Measurements from ENCODE around the gene CYP24A1.

Gene CYP24A1

DNA sequence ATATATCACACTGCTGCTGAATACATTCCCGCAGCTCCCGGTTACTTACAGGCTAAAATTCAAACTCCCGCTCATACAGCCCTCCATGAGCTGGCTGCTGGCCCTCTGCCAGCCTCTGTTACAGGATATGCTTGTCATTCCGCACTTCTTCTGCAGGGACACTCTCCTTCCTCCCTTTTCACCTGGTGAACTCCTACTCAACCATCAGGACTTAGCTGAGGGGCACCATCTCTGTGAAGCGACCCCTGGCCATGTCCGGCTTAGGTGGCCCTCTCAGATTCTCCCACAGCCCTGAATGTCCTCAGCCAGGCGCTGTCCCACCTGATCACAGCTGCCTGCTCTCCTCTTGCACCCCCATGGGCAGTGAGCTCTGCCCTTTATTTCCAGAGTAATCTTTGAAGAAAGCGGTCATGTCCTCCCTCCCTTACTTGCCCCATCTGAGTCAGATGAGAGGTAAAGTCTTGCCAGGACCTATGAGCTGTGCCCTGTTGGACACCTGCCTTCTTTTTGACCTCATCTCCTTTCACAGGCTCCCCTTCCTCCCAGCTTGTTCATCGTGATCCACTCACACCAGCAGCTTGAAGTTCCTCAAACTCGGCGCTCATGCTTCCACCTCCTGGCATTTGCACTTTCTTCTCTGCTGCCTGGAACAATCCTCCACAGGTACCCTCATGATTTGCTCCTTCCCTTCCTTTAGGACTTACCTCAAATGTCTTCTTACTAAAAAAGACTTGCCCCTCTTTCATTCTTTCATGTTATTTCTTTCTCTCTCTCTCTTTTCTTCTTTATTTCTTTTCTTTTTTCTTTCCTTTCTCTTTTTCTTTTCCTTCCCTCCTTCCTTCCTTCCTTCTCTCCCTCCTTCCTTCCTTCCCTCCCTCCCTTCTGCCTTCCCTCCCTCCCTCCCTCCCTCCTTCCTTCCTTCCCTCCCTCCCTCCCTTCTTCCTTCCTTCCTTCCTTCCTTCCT, 5.6 kb downstream of the CYP24A1 start:
- TF ChIP-seq, protein P1, sequence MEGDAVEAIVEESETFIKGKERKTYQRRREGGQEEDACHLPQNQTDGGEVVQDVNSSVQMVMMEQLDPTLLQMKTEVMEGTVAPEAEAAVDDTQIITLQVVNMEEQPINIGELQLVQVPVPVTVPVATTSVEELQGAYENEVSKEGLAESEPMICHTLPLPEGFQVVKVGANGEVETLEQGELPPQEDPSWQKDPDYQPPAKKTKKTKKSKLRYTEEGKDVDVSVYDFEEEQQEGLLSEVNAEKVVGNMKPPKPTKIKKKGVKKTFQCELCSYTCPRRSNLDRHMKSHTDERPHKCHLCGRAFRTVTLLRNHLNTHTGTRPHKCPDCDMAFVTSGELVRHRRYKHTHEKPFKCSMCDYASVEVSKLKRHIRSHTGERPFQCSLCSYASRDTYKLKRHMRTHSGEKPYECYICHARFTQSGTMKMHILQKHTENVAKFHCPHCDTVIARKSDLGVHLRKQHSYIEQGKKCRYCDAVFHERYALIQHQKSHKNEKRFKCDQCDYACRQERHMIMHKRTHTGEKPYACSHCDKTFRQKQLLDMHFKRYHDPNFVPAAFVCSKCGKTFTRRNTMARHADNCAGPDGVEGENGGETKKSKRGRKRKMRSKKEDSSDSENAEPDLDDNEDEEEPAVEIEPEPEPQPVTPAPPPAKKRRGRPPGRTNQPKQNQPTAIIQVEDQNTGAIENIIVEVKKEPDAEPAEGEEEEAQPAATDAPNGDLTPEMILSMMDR (IDR thresholded peaks at IDR 0.05; ENCODE audit: borderline replicate concordance, insufficient read depth, low read depth, low read length): no peak
- H3K4me3 ChIP-seq (ENCODE audit: low read depth, low read length): no peak overlapping the region

DNA sequence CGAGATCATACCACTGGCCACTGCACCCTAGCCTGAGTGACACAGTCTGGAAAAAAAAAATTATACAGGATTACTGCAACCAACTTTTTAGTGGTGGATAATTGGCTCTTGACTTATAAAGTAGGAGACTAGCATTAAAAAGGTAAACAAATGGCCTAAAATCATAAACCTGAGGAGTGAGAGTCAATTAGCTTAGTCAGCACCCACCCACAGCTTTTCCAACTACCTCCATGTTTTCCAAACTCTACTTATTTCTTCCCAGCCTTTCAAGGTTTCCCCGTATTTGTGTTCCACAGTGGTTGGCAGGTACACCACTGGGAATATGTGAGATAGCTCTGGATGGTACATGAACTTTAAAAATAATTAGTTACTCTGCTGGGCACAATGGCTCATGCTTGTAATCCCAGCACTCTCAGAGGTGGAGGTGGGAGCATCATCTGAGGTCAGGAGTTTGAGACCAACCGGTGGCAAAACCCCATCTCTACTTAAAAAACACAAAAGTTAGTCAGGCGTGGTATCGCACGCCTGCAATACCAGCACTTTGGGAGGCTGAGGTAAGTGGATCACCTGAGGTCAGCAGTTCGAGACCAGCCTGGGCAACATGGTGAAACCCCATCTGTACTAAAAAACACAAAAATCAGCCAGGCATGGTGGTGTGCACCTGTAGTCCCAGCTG, 6.7 kb downstream of the CYP24A1 start:
- H3K4me3 ChIP-seq (ENCODE audit: low read depth, low read length): no peak overlapping the region
- TF ChIP-seq, protein P1 (IDR thresholded peaks at IDR 0.05; ENCODE audit: borderline replicate concordance, insufficient read depth, low read depth, low read length): no peak

DNA sequence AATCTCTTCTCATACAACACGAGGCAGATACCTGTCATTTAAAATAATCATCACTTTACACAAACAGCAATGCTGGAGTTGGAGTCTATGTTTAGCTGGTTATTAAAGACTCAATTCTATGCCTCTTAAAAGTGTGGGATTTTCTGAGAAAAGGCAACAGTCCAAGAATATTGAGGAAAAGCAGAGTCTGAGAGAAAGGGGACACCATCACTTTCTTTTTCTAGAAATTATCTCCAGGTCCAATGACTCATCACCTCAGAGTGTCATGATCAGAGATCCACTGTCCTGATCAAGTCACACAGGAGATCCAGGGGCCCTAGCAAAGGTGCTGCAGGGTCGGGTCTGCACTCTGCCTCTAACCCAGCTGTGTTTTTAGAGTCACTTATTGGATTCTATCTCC, 8.0 kb downstream of the CYP24A1 start:
- TF ChIP-seq, protein P1 (IDR thresholded peaks at IDR 0.05; ENCODE audit: borderline replicate concordance, insufficient read depth, low read depth, low read length): no peak
- no peak overlapping the region for H3K4me3 ChIP-seq (ENCODE audit: low read depth, low read length)

DNA sequence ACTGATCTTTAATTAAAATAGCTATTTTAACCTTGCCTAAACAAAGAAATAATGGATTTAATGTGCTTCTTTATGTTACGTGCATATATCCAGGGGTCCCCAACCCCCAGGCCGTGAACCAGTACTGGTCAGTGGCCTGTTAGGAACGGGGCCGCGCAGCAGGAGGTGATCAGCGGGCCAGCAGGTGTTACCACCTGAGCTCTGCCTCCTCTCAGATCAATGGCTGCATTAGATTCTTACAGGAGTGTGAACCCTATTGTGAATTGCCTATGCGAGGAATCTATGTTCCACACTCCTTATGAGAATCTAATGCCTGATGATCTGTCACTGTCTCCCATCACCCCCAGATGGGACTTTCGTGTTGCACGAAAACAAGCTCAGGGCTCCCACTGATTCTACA, 8.8 kb downstream of the CYP24A1 start:
- TF ChIP-seq, protein P1 (IDR thresholded peaks at IDR 0.05; ENCODE audit: borderline replicate concordance, insufficient read depth, low read depth, low read length): no peak
- H3K4me3 ChIP-seq (ENCODE audit: low read depth, low read length): no peak overlapping the region

DNA sequence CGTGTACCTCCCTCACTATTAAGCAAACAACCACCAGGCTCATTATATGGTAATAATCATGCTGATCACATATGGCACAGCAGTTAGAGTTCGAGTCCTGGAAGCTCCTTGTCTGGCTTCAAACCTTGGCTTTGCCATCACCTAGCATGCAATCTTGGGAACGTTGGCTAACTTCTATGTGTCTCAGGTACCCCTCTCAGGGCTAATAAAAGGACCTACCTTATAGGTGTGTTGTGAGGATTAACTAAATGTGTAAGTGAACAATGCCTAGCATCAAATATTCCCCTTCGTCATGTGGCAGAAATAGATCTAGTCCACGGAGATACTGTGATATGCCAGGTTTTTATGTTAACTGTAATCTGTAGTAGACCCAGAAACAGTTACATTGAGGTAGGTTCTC, 10.4 kb downstream of the CYP24A1 start:
- TF ChIP-seq, protein P1 (IDR thresholded peaks at IDR 0.05; ENCODE audit: borderline replicate concordance, insufficient read depth, low read depth, low read length): no peak
- no peak overlapping the region for H3K4me3 ChIP-seq (ENCODE audit: low read depth, low read length)

DNA sequence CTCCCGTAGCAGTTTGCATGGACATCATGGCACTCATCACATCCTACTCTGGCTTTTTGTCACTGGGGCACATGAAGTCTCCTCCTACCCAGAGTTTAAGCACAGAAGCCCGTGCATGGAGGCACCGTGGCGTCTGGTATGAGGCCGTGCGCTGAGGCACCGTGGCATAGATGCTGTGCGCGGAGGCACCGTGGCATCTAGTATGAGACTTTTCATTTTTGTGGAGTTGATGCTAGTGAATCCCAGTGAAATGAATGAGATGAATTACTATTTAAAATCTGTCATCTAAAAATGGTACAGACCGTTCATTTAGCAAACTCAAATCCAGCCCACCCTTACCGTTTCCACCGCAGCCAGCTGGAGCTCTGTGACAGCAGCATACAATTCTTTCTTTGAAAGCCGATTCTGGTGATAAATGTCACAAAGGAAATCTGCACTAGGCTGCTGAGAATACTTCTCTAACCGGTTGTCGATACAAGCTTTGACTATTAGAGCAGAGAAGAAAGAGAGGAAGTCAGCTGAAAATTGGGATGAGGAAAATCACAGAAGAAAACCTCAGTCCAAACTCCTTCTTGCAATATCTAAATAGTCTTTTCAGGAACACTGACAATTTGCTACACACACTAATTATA, 11.3 kb downstream of the CYP24A1 start:
- no peak overlapping the region for H3K4me3 ChIP-seq (ENCODE audit: low read depth, low read length)
- TF ChIP-seq, protein P1 (IDR thresholded peaks at IDR 0.05; ENCODE audit: borderline replicate concordance, insufficient read depth, low read depth, low read length): no peak
